Lung microvascular endothelial cell (primary cell): ENCODE data around the gene PRR3. TPM values are rescaled to one million over a fixed set of nuclear protein-coding genes. Genes with fewer than 3 reads are reported as not detected.

Experiments used
- DNase-seq, 2 donors: peaks; one replicate each; pipeline versions ENCODE4 v3.0.0 to v3.0.0-alpha.2; 2010; ENCODE audit warnings: low read depth in 2 of 2
- total RNA-seq: library from RNA; depleted of rRNA; stranded (reverse); fragments of >200 nt; gene quantifications from 2 replicates; pipeline ENCODE4 v1.2.1, GENCODE V29; 2014

PRR3 gene
- total RNA-seq, 1 donor from 2014 or later, result 2.2 TPM

DNA sequence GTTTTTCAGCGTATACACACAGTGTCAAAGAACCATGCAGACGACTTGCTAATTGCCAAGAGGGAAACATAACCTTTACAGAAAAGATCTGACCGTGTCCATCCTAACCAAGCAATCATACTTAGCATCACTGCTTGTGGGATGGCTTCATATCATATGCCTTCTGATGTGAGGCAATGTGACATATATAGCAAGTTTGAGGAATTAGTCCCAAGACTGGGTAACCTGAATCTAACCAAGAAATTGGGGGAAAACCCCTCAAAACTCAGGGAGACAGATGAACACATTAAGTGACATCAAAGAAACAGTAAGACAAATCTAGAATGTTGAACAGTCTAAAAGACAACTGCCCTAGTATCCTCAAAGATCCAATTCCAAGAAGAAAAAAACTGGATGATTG, 19.2 kb upstream of the PRR3 start:
- no peak for DNase-seq

DNA sequence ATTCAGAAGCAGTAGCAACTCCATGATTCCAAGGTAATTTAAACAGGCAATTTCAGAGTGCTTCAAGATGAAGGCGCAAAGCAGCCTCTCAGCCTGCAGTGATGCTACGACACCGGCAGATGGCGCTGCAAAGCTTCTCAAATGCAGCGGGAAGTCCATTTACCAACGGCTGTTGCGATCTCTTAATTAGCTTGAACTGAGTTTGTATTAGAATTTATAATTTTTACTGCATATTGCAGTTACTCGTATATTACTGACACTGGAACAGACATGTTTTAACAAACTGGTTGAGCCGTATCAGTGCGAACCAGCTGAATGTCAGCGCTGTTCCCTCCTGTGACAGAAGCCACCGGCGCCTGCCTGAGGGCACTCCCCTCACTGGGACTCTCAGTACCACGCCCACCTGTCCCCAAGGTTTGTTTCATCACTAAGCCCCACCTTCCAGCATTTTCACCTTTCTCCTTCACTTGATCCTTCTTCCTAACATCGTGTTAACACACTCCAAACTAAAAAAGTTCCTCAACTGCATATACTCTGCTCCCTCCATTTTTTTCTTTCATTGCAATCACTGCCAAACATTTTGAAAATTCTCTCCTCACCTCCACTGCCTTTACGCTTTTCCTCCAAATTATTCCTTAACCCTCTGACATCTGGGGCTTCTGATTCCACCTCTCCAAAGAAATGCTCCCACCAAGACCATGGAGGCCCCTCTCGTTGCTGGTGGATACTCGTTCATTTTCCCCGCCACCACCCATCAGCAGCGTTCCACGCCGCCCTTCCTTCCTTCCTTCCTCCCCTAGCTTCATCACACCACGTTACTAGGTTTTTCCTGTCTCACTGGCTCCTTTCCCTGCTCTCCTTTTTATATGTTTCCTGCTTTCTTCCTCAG, 15.3 kb upstream of the PRR3 start:
- peak; percentile 92 to 93 for DNase-seq

DNA sequence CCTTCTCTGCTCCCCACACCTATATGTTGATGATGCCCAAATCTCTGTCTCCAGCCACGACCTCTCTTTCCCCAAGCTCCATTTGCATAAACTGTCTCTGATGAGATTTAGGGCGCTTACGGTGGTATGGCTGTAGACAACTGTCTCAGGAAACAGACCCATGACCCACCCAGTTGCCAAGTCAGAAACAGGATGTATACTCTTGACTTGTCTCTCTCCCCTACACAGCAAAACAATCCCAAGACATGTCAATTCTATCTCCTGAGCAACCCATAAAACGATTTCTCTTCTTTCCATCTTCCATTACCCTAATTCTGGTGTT, 14.7 kb upstream of the PRR3 start:
- DNase-seq, result peak in 1 of 2 donors; percentile 45

DNA sequence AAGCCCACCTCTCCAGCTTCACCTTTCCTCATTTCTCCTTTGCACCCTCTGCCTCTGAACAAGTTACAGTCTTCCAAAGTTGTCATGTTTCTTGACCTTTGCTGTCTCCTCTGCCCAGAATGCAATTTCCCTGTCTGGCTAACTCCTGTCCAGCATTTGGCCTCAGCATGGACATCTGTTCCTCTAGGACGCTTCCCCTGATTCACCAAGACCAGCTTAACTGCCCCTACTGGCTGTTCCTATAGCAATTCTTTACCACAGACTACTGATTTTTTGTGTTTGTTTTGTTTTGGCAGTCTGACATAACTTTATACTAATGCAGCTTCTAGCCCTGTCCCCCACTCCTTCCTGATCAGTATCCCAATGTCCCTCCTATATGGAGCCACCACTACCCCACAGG, 14.2 kb upstream of the PRR3 start:
- DNase-seq, result peak; percentile 44 to 71

DNA sequence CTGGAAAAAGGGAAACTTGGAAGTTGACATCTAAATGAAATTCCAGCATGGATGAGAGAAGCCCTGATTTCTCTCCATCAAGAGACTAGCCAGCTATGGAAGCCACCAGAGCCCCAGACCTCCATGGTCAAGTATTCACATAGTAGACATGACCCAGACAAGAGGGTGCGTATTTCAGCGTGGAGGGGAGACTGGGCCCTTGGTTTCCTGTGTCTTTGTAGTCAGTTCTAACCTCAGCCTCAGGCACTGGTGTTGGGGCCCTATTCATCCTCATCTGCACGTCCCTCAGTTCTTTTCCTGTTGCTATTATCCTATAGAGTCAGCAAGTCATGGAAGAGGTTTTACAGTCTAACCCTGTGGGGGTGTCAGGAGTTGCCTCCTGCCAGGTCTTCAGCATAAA, 13.3 kb upstream of the PRR3 start:
- DNase-seq, result no peak

DNA sequence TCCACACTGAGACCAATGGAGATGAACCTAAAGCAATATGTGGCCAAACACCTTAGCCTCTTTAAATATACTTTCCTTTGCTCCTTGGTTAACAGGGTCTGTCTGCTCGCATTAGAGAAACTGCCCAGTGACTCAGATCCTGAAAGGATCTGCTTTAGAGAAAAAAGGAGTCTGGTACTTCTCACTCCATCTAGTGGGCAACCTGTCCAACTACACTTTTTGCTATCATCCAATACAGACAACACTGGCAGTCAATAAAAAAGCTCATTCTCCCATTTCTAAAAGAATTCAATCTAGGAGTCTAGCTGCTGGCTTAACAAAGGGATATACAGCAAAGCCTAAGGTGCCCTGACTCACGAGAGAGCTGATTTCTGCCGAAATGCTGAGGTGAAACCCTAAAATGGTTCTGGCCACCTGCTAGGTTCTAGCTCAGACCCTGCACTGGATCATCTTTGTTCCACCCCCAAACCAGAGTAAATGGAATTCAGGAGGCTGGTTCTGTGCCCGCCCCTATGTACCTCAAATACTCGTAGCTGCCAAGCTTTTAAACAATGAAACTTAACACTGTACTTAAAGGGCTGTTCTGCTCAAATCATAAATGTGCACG, 12.3 kb upstream of the PRR3 start:
- peak; percentile 68 to 82 for DNase-seq

DNA sequence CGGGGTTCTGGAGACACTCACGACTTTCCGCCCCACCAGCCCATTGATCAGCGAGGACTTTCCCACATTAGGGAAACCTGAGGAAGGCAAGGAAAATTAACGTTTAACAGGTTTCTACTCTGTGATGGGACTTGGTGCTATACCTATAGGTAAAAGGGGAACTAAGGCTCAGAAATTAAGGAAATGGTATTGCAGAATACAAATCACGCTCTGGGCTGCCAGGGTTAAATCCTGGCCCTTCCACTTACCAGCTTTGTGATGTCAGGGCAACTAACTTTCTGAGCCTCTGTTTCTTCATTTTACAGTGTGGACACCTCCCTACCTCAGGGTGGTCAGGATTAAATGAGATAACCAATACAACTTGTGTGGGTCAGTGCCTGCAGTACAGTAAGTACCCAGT, 9.6 kb upstream of the PRR3 start:
- DNase-seq, result no peak

DNA sequence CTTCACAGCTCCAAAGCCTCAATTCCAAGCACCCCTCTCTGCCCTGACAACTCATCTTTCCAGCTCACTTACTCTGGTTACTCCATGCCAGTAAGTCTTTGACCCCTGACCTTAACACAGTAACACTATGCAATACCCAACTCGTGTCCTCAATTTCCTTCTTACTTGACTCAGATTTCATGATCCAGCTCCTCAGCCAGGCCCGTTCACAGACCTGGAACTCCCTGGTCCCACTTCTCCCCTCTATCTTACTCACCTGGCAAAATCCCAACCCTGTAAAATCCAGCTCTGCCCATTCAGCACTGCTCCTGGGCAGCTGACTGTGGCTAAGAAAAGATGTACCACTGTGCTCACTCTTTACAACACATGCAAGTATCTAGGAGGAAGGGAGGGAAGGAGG, 8.7 kb upstream of the PRR3 start:
- DNase-seq, result no peak

DNA sequence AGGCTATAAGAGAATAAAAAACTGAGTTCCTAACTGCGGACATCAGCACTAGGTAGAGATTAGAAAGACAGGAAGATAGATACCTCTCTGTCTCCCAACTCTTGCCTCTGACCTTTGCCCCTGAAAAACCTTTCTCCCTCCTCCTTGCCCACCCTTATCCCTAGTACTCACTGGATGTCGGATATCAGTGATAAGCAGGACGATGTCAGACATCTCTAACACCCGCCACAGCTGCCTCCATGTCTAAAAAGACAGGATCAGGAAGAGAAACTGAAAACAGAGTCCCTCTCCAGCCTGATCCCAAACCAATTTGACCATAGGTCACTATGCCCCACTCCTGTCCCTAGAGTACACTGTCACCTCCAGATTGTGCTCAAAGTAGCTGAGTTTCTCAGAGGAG, 2.7 kb upstream of the PRR3 start:
- DNase-seq, result no peak

DNA sequence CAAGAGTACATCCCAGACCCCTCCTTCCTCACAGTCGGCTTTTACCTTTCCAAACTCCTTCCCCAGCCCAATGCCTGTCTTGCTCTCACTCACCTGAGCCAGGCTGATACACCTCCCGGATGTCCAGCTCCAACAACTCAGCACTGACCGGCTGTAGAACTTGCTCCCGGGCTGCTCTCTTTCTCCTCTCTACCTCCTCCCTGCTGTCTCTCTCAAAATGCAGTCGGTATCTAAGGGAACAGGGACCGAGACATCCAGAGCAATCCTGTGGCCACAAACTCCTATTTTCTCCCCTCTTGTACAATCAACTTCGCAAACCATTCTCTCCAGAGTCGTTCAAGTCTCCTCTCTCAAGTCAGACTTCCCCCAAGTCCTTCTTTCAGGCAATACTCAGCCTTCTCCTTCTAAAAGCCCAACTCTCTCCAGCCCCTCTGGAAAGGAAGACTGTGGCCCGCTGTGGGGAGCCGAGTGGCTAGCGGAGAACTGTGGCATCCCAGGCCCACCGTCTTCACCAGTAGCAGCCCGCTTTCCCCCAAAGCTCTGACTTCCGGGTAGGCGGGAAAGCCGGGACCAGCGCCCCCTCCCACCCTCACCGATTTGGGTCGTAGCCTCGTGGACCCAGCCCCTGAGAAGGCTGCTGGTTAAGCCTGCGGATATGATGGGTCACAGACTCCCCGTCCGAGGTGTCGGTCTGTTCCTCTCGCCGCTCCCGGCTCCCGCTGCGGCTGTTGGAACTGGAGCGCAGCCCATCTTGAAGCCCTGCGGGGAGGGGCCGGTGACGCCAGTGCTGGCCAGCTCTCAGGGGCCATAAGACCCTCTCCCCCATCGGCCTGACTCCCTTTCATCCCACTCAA, 1.9 kb upstream of the PRR3 start:
- DNase-seq, result peak; percentile 41 to 60

DNA sequence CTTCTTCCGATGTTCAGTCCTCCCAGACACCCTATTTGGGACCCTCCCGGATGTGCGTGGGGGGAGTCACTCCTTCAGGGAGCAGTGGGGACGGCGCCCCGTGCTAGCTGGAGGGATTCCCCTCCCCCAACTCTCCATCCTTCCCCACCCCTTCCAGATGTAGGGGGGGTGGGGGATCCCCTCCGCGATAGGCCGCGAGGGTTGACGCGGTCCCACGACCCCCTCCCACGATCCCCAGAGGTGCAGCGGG, 1.4 kb upstream of the PRR3 start:
- no peak for DNase-seq

DNA sequence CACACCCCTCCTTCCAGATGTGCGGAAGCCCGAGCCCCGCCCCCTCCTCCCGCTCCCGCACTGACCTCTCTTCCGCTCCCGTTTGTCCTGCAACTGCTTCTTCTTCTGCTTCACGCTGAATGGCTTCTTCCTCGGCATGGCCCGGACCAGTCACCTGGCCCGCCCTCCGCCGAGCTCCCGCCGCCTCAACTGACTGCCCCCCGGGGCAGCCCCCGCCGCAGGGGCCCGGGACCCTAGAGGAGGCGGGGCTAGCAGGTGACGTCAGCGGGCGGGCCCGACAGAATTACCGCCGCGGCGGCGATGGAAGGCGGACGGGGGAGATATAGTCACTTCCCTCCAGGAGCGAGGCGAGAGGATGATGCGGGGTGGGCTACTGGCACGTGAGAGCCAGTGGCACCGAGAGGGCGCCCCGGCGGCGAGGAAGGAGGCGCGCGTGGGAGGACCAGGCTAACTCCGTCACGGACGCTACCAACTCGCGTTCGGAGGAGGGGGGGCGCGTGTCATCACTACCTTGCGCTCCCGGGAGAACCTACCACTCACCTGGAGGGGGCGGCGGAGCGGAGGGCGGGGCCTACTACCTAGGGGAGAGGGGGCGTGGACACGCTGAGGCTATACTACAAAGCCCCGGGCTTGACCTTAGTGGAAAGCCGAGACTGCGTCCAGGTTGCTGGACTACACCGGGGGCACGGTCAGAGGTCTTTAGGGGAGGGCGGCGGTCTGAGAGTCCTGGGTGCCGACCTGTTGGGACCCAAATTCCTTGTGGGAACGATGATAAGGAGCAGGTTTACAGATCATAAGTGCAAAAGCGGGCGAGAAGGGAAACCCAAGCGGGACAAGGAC, 809 bp upstream of the PRR3 start, which contains the start of gene GNL1:
Gene GNL1 (minus strand): TSS at position 424 of the 840 bp plus-strand sequence. CDS start 286 bp downstream, at position 138.
- DNase-seq, result peak; percentile 90 to 97

DNA sequence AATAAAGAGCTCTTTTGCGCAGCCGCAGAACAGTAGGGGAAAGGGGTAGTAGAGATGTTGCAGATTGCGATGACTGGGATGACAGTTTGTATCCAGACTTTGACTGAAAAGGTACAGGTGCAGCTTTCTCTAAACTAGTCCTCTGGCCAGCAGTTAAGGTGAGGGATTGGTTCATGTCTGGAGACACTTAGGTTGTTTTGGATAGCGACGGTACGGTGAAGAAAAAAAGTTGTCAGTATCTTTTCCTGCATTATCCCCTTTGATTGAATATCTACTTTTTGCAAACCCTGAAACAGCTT, 537 bp downstream of the PRR3 start:
- peak in 1 of 2 donors; percentile 54 for DNase-seq

DNA sequence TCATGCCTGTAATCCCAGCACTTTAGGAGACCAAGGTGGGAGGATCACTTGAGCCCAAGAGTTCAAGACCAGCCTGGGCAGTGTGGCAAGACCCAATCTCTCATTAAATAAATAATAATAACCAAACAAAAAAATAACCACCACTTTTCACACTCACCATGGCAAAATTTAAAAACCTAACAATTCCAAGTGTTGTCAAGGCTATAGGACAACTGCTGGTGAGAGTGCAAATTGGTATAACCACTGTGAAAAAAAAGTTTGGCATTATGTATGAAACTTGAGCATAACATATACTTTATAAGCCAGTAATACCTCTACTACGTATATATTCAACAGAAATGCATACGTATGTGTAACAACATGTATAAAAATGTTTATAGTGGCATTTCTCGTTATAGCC, 3.8 kb downstream of the PRR3 start:
- no peak for DNase-seq

DNA sequence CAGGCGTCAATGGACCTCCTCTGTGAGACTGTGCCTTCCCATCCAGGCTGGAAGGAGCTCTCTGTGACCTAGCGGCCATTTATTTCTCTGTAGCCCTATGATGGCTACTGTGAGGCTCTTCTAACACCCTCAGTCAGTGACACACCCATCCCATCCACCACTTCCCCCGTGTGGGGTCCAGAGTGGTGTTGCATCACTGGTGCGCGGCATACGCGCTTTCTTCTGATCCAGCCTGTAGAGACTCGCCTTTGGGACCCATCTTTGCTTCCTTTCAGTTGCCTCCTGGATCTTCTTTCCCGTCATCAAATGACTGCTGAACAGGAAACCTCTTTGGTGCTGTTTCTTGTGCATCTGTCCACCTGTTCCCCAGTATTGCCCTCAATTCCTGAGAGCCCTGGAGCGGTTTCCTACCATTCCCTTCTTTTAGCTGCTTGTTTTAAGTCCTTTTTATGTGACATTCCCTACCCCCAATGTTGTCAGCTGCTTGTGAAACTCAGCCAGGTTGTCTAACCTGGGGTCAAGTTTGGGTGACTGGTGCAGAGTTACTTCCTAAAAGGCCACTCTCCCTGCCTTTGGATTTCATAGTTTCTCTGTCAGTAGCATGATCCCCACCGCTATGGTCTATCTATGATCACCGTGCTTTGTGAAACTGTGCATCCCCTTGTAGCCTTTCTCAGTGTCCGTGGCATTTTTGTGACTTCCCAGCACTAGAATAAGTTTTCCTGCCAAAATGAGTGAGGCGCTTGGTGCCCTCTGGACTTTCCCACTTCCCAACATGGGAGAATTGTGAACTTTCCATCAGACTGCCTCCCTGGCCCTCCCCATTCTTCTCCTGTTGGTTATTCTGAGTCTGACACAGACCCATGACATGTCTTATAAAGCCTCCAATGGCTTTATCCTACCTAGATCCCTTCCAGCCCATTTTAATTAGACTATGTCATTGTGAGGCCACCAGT, 5.7 kb downstream of the PRR3 start:
- DNase-seq, result no peak

DNA sequence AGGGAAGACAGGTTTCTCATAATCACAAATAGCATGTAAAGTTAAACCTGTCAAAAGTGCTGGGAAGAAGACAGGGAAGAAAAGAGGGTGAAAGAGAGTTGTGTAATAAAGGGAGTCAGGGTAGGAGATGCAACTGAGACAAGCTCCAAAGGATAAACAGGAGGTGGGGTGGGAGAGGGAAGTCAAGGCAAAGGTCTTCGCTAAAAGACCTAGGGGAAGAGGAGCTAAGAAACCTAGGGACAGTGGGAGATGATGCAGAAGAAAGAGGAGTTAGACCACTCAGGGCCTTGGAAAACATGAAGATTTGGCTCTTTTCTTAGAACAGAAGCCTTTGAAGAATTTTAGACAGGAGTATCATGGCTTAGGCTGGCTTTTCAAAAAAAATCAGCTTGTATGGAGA, 7.0 kb downstream of the PRR3 start:
- DNase-seq, result no peak

DNA sequence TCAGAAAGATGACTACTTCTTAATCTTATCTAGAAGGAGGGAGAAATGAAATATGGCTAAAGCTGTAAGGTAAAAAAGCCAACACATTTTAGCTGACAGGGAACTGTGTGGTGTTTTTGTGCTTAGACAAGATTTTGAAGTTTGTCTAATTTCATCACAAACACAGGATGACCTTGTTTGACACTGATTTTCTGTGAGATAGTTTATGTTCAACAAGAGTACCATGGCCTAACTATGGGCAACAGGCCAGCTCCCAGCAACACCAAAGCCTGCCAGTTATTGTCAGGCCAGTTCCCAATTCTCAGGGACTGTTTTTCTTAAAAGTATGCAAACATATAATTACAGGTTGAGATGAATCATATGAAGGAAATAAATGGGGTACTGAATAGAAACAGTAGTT, 8.7 kb downstream of the PRR3 start:
- peak; percentile 27 to 78 for DNase-seq

DNA sequence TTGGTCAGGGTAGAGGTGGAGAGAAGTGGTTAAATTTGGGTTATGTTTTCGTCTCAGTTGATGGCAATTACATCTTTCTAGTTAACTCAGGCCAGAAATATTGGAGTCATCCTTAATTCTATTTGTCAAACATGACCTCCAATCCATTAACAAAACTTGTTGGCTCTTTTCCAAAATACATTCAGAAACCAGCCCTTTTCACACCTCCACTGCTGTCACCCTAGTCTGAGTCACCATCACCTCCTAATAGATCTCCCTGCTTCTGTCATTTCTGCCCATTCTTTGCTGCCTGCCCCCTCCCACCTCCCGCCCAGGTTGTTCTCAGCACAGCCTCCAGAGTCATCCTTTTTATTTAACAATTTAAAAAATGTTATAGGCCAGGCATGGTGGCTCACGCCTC, 11.2 kb downstream of the PRR3 start:
- no peak for DNase-seq

DNA sequence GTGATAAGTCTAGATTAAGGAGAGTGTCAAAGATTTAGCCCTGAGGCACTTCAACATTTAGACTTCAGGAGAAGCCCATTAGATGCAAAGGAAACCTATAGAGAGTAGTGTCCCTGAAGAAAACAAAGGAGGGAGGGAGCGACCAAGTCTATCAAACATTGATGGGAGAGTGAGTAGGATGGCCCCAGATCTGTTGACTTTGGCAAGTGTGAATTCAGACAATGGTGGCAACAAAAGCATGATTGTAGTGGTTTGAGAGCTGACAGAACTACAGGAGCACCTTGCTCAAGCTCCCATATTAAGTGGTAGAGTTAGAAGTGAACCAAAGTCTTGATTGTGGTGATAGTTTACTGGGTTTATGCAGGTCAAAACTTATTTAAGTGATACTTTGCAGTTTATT, 13.2 kb downstream of the PRR3 start:
- DNase-seq, result peak in 1 of 2 donors; percentile 58

DNA sequence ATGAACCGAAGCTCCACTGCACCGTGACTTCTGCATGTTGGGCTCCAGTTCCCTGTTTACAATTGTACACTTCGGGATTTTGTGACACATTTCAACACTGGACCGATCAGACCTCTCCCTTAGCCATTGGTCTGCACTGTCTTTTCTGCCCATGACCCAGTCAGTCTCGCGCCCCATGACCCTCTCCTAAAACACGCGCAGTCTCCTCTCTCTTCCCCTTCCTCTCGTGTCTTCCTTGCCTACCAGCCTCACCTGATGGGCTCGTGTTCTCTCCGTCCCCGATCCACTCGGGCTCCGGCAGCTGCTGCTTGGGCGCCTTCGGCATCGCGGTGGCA, 13.6 kb downstream of the PRR3 start:
- no peak for DNase-seq
